ENCODE data around the gene PSMA5. TPM values are rescaled to one million over a fixed set of nuclear protein-coding genes. Genes with fewer than 3 reads are reported as not detected.

The PSMA5 gene
- polyA plus RNA-seq, 1 donor from 2014 or later = 99.8 TPM

- Histone ChIP-seq H3K4me2 (ENCODE audit: low read length) (no peak overlapping the region), H3K4me3 (ENCODE audit: low read length) (no peak overlapping the region), H3K27ac (ENCODE audit: low read length) (no peak overlapping the region), H3K9me3 (ENCODE audit: low read length) (peaks cover 6% of the 10 kb centered on the region), H3K79me2 (replicated peaks; ENCODE audit: insufficient read depth, low read length) (no peaks in the 10 kb centered on the region), H2AFZ (ENCODE audit: low read depth, low read length) (no peak overlapping the region), H3K27me3 (ENCODE audit: insufficient read depth, low read depth, low read length) (peaks cover 6% of the 10 kb centered on the region), H3F3A (ENCODE audit: insufficient read depth, low read length, poor library complexity, severe bottlenecking) (no peaks in the 10 kb centered on the region), H3K36me3 (ENCODE audit: insufficient read depth, low read length) (no peaks in the 10 kb centered on the region), H3K9me2 (ENCODE audit: insufficient read depth, low read length) (no peaks in the 10 kb centered on the region), H3K9ac (ENCODE audit: low read length) (no peak overlapping the region), H4K20me1 (ENCODE audit: insufficient read depth) (no peaks in the 10 kb centered on the region)
- no peak for TF ChIP-seq RAD21 (conservative IDR thresholded peaks at IDR 0.05)
- TF ChIP-seq TAF1 (IDR thresholded peaks at IDR 0.05; ENCODE audit: low read depth) = no peak
- TF ChIP-seq, protein P1, sequence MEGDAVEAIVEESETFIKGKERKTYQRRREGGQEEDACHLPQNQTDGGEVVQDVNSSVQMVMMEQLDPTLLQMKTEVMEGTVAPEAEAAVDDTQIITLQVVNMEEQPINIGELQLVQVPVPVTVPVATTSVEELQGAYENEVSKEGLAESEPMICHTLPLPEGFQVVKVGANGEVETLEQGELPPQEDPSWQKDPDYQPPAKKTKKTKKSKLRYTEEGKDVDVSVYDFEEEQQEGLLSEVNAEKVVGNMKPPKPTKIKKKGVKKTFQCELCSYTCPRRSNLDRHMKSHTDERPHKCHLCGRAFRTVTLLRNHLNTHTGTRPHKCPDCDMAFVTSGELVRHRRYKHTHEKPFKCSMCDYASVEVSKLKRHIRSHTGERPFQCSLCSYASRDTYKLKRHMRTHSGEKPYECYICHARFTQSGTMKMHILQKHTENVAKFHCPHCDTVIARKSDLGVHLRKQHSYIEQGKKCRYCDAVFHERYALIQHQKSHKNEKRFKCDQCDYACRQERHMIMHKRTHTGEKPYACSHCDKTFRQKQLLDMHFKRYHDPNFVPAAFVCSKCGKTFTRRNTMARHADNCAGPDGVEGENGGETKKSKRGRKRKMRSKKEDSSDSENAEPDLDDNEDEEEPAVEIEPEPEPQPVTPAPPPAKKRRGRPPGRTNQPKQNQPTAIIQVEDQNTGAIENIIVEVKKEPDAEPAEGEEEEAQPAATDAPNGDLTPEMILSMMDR (IDR thresholded peaks at IDR 0.05; ENCODE audit: poor library complexity, severe bottlenecking) = no peak
- TF ChIP-seq, protein P2, sequence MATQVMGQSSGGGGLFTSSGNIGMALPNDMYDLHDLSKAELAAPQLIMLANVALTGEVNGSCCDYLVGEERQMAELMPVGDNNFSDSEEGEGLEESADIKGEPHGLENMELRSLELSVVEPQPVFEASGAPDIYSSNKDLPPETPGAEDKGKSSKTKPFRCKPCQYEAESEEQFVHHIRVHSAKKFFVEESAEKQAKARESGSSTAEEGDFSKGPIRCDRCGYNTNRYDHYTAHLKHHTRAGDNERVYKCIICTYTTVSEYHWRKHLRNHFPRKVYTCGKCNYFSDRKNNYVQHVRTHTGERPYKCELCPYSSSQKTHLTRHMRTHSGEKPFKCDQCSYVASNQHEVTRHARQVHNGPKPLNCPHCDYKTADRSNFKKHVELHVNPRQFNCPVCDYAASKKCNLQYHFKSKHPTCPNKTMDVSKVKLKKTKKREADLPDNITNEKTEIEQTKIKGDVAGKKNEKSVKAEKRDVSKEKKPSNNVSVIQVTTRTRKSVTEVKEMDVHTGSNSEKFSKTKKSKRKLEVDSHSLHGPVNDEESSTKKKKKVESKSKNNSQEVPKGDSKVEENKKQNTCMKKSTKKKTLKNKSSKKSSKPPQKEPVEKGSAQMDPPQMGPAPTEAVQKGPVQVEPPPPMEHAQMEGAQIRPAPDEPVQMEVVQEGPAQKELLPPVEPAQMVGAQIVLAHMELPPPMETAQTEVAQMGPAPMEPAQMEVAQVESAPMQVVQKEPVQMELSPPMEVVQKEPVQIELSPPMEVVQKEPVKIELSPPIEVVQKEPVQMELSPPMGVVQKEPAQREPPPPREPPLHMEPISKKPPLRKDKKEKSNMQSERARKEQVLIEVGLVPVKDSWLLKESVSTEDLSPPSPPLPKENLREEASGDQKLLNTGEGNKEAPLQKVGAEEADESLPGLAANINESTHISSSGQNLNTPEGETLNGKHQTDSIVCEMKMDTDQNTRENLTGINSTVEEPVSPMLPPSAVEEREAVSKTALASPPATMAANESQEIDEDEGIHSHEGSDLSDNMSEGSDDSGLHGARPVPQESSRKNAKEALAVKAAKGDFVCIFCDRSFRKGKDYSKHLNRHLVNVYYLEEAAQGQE (IDR thresholded peaks at IDR 0.05; ENCODE audit: borderline replicate concordance) = no peak
- no peak for TF ChIP-seq SMC3 (conservative IDR thresholded peaks at IDR 0.05; ENCODE audit: poor library complexity)
- no peak for TF ChIP-seq POLR2AphosphoS5 (IDR thresholded peaks at IDR 0.05)
- TF ChIP-seq MXI1 (conservative IDR thresholded peaks at IDR 0.05; ENCODE audit: poor library complexity, severe bottlenecking) = no peak
- TF ChIP-seq EZH2 (IDR thresholded peaks at IDR 0.05; ENCODE audit: borderline replicate concordance, insufficient read depth, low read length, poor library complexity, severe bottlenecking) = no peak
- TF ChIP-seq EP300 (conservative IDR thresholded peaks at IDR 0.05; ENCODE audit: poor library complexity, severe bottlenecking) = no peak
Observed at GRCh38 chr1:109457819-109458218, 31.6 kb upstream of the PSMA5 start.

- Histone ChIP-seq H3K27me3 (ENCODE audit: insufficient read depth, low read depth, low read length) (no peaks in the 10 kb centered on the region), H3K36me3 (ENCODE audit: insufficient read depth, low read length) (no peaks in the 10 kb centered on the region), H3K4me2 (ENCODE audit: low read length) (no peak overlapping the region), H2AFZ (ENCODE audit: low read depth, low read length) (no peak overlapping the region), H3K9me3 (ENCODE audit: low read length) (peaks cover 6% of the 10 kb centered on the region), H3F3A (ENCODE audit: insufficient read depth, low read length, poor library complexity, severe bottlenecking) (no peaks in the 10 kb centered on the region), H3K9me2 (ENCODE audit: insufficient read depth, low read length) (no peaks in the 10 kb centered on the region), H4K20me1 (ENCODE audit: insufficient read depth) (no peaks in the 10 kb centered on the region), H3K27ac (ENCODE audit: low read length) (no peak overlapping the region), H3K4me3 (ENCODE audit: low read length) (no peak overlapping the region), H3K79me2 (replicated peaks; ENCODE audit: insufficient read depth, low read length) (no peaks in the 10 kb centered on the region), H3K9ac (ENCODE audit: low read length) (no peak overlapping the region)
- no peak for TF ChIP-seq SMC3 (conservative IDR thresholded peaks at IDR 0.05; ENCODE audit: poor library complexity)
Observed at GRCh38 chr1:109454497-109455133, 28.4 kb upstream of the PSMA5 start.

All from neural cell (in vitro differentiated cells).